Hair follicle dermal papilla cell (primary cell): ENCODE data around the gene BCAP29. TPM values are rescaled to one million over a fixed set of nuclear protein-coding genes. Genes with fewer than 3 reads are reported as not detected.

Experiments
- small RNA-seq: library from RNA; depleted of rRNA; stranded (forward); fragments of <200 nt; gene quantifications from one replicate; pipeline ENCODE3, GENCODE V24; 2012
- total RNA-seq: library from RNA; depleted of rRNA; stranded (reverse); fragments of >200 nt; gene quantifications from 2 replicates; pipeline ENCODE4 v1.2.3, GENCODE V29; 2012

The BCAP29 gene, protein sequence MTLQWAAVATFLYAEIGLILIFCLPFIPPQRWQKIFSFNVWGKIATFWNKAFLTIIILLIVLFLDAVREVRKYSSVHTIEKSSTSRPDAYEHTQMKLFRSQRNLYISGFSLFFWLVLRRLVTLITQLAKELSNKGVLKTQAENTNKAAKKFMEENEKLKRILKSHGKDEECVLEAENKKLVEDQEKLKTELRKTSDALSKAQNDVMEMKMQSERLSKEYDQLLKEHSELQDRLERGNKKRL
- 116 and 142 TPM in 2 replicates for total RNA-seq

DNA sequence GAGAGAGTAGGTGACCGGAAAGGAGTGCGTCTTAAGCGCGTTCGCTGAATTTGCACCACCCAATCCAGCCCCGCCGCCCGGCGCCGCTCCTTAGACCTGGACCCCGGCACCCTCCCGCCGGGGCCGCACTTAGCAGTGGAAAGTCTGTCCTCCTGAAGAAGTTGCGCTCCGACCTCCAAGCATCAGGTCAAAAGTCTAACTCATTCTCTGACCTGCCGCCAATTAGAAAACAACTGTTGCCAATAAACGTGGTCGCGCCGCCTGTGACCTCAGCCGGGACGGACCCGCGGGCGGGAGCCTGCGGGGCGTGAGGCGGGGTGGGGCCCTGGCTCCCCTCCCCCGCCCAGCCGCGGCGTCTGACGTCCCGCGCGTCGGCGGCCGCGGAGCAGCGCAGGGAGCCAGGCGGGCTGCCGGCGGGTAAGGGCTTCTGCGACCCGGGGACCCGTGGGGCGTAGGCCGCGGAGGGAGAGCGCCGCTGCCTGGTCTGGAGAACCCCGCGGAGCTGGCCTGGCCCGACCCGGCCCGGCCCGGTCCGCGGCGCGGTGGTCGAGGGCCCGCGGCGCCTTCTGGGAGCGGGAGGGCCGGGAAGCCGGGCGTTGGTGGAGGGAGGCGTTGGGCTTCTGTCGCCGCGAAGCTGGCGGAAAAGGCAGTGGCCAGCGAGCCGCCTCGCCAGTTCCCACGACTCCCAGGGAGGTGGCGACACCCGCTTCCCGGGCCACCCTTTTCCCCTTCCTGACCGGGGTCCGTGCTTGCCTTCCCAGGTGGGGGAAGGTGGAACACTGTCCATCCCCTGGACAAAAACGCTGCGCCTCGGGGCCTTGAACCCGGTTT, at the start of gene BCAP29:
Gene BCAP29 (plus strand): TSS at position 362 of the 831 bp plus-strand sequence. CDS start 527 bp downstream, outside the sequence.

DNA sequence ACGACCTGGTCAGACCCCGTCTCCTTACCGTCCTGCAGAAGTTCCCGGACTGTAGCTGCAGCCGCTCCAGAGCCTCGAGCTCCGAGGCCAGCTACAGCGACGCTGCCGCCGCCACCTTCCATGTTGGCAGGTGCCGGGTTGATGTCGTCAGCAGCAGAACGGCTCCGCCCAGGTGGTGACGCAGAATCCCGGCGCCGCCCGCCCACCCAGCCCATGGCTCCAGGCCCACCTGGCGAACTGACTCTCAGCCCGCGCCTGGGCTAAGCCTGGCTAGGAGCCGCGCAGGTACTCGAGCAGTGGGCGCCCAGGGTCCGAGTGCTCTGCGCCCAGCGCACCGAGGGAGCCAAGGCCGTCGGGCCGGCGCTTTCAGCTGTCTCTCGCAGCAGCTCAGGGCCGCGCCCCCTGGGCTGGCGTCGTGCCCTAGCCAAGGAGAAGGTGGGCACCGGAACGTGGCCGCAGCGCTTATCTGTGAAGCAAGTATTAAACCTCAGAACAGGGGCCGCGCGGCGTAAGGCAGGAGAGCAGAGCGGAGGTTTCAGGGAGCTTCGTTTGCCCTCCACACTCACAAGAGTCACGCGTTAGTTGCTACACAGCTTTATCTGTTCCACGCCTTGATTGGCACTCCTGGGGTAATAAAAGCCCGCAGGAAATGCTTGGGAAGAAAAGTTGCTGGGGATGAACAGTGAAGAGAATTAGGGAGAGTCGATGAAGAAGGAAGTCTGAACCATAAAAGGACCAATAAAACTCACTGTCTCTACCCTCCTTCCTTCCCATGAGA, 16.1 kb upstream of the BCAP29 start, which contains the start of the genes COG5 and DUS4L:
Gene COG5 (minus strand): TSS at position 146 of the 778 bp plus-strand sequence. CDS start 24 bp downstream, at position 122.
Gene DUS4L (plus strand): TSS at position 197 of the 778 bp plus-strand sequence. CDS start 3,100 bp downstream, outside the sequence.

DNA sequence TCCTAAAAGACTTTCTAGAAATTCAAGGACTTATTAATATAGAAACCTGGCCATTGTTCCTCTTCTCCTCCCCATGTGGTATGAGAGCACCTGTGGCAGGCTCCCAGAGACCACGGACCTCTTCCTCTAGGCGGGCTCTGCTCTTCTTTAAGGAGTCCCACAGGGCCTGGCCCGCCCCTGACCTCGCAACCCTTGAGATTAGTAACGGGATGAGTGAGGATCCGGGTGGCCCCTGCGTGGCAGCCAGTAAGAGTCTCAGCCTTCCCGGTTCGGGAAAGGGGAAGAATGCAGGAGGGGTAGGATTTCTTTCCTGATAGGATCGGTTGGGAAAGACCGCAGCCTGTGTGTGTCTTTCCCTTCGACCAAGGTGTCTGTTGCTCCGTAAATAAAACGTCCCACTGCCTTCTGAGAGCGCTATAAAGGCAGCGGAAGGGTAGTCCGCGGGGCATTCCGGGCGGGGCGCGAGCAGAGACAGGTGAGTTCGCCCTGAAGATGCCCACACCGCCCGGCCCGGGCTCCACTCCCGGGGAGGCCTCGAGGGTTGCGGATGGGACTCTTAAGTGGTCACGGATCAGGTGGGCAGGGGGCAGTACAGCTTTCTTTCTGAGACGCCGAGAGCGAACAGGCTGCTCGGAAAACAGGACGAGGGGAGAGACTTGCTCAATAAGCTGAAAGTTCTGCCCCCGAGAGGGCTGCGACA, 80.5 kb downstream of the BCAP29 start, which contains the start of gene SLC26A4:
Gene SLC26A4 (plus strand): TSS at position 448 of the 700 bp plus-strand sequence. CDS start 814 bp downstream, outside the sequence.

Small RNA genes lying within 50 kb of the gene (small RNA-seq; reads per million reads assigned to genes)
- not detected for gene BANF1P5
- gene RF01233: not detected

Other genes starting within 250 kb of the BCAP29 start
- gene GPR22, start 110.2 kb upstream of the BCAP29 start, total RNA-seq: under 0.01 TPM in 1 of 2 replicates, not detected in the other
- 33.3 and 42.6 TPM in 2 replicates for gene COG5, start 16.3 kb upstream of the BCAP29 start, total RNA-seq
- gene DUS4L, start 16.3 kb upstream of the BCAP29 start, total RNA-seq: 6.2 and 7.7 TPM in 2 replicates
- 0.16 and 0.24 TPM in 2 replicates for gene SLC26A4, start 80.6 kb downstream of the BCAP29 start, total RNA-seq
- gene CBLL1, start 163.9 kb downstream of the BCAP29 start, total RNA-seq: 27.9 and 34.9 TPM in 2 replicates
- not detected in 2 replicates for gene SLC26A3, start 223.0 kb downstream of the BCAP29 start, total RNA-seq